ENCODE measurements around the gene CPHXL.

The CPHXL gene

DNA sequence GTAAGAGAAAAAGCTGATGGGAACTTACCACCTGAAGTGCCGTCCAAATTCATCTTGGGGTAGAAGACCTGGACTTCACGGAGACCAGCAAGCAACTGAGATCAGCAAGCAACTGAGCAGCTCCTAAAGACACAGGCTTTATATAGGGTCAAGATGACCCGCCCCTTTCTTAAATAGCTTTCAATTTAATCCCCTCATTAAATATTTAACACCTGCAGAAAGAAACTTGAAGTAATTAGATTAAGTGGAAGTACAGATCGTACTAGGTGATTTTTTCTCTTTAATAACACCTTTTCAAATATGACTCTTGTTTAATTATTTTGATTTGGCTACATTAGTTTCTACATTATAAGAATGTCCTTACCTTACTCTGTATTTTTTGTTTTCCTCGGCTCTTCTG is at the start of gene CPHXL:
TSS of gene CPHXL (minus strand) at position 101 of the 400 bp plus-strand sequence. CDS start at position 53, 48 bp downstream.
- no peak for DNase-seq

DNA sequence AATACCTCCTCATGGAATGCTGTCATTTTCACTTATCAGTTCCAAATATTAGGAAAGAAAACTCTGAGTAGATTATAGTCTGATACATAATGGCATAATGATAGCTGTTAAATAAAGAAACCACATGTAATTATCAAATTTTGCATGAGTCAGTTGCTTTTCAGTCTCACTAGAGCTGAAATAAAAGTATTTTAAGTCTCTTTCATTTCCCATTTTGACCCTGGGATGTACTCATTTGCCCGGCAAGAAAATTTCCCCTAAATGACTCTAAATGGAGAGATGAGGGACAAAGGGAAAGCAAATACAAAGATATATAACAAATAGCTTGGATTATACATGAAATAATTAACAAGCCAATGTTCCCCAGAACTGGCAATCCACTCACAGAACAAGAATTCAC is 47.9 kb upstream of the CPHXL start:
- DNase-seq = no peak

GRCh38 chr16:75770051-75770450 is 43.8 kb upstream of the CPHXL start:
- DNase-seq = no peak

DNA sequence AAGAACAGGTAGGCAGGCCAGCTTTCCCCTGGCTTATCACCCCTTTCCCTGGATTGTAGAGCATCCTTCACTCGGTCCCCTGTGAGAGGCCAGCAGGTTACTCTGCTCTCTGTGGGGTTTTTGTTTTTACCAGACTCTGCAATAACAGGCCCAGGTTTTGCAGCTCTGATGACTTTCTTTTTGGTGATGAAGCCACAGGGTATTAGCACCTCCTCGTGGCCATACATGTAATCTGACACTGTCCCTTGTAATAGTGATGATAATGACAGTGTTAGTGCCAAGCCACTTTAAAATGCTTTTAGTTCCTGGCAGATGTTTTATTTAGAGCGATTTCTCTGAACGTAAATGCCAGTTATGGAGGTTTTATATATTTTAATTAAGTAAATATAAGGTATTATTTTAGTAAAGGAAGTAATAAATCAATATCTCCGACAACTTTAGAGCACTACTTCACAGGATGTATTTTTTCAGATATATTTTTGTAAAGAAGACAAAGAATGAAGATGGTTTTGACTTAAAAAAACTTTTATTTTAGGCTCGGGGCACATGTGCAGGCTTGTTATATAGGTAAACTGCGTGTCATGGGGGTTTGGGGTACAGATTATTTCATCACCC is 38.0 kb upstream of the CPHXL start:
- DNase-seq = peak; percentile 49

DNA sequence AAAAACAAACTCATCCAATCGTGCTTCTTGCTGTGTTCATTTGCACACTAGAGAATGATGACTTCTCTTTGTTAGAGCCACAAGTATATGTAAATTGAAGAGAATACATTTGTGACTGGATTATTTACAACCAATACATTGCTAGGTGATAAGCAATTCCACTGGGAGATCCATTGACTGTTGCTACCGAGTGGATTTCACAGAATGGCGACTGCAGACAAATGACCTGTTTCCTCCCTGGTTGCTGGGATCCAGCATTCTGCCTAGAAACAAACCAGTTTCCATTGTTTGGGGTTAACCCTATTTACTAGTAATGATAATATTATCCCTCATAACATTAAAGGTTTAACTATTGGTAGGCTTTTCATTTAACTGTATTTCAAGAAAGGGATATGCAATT is 36.9 kb upstream of the CPHXL start:
- DNase-seq = no peak

DNA sequence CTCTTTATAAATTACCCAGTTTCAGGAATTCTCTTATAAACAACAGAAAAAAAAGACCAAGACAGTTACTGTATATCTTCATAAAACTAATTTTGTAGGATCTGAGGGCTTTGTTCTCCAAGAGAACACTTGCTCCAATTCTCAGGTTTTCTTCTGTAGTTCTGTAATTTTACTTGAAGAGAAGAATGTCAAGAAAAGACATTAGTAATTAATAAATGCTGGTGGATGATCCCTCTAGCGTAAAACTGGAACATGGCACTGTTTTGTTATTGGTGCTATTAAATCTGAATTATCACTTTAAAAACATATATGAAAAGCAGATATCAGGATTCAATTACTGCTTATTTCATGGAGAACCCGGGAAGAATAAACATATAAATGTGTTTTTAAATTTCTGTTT is 36.5 kb upstream of the CPHXL start:
- no peak for DNase-seq

GRCh38 chr16:75761108-75761507 is 34.8 kb upstream of the CPHXL start:
- no peak for DNase-seq

DNA sequence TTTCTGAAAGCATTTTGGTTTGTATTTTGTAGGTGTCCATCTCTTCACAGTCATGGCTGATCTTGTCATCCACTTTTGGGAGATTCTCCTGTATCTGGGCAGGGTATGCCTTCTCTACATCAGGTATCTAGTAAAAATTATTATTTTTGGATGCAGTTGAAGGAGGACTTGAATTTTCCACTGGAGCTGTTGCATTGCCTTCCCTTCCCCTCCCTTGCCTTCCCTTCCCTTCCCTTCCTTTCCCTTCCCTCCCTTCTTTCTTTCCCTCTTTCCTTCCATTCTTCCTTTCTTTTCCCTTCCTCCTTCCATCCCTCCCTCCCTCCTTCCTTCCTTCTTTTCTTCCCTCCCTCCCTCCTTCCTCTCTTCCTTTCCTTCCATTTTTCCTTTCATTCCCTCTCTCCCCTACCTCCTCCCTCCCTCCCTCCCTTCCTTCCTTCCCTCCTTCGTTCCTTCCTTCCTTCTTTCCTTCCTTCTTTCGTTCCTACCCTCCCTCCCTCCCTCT is 33.8 kb upstream of the CPHXL start:
- DNase-seq = no peak

GRCh38 chr16:75758215-75758614 is 31.9 kb upstream of the CPHXL start:
- no peak for DNase-seq

- no peak for DNase-seq
Observed at GRCh38 chr16:75754141-75754540, 27.9 kb upstream of the CPHXL start.

DNA sequence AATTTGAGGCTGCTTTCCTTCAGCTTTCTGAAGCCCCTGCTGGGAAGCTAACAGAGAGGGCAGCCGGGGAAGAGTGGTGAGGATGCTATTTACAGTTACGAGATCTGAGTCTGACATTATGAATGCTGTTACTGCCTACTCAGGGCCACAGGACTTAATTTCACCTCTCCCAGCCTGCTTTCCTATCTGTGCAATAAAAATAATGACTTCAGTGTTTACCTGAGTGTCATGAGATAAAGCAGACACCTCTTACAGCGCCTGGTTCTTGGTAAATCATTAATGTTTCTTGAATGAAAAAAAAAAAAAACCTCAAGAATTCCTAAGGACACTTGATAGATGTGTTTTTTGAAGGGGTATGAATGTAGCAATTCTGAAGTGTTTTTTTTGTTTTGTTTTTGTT is 24.2 kb upstream of the CPHXL start:
- DNase-seq = no peak

DNA sequence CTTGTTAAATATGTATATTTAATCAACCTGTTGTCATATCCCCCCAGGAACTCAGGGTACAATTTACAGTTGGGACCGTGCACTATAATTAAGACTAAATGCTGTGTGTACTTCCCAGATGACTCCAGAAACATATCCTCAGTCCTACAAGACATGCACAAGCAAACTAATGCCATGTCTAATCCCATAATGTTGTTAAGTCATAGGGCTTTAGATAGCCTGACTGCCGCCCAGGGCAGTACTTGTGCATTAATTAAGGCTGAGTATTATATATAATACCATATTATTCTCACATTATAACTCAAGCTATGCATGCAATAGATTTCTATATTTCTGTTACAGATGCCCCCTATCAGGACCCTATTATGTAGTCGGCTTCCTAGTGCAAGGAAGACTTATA is 20.1 kb upstream of the CPHXL start:
- no peak for DNase-seq

GRCh38 chr16:75745823-75746222 is 19.5 kb upstream of the CPHXL start:
- no peak for DNase-seq

GRCh38 chr16:75745242-75745641 is 19.0 kb upstream of the CPHXL start:
- DNase-seq = no peak

DNA sequence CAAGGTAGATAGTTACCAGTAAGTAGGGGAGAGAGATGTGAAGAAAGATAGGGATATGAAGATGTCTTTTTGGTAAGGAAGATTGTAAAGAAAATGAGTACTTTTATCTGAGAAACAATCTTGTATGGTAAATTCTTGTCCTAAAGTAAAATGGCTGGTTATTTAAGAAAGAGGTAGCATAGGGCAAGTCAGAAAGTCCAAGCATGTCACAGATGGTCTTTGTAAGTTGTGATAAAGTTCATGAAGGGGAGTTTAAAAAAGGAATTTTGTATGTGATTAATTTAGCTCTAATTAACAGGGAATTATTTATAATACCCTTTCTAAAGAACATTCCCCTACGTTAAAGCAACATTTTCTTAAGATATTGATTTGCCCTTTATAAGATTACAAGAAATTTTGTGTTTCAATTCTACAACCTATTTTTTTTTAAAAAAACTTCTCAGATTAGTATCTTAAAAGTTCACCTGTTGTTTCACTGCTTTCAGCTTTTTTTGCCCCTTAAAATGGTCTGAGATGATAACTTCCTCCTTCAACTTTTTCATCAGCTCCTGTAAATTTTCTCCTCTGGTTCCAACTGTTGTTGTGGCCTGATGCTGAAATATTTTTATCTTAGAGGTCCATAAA is 16.2 kb upstream of the CPHXL start:
- DNase-seq = no peak

GRCh38 chr16:75733305-75734211 is 7.3 kb upstream of the CPHXL start:
- DNase-seq = no peak

DNA sequence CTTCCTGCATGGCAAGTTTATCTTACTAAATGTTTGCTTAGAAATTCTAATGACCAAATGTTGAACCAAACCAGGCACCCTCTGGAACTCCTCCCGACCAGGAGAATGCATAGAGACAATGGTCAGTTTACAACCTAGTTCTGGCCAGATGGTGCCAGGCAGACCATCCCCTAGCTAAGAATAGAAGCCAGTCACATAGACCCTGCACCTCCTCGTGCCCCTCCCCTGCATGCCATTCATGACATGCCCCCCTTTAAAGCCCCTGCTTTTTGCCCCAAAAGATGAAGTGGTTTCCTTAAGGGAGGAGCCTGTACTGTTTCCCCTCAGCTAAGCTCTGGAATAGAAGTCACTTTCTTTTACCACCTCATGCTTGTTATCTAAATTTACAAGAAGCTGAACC is 6.6 kb upstream of the CPHXL start:
- no peak for DNase-seq

- DNase-seq = no peak
Observed at GRCh38 chr16:75727221-75727620, 931 bp upstream of the CPHXL start.

- DNase-seq = no peak
Observed at GRCh38 chr16:75718452-75718851, 7.8 kb downstream of the CPHXL start.

- DNase-seq = no peak
Observed at GRCh38 chr16:75714661-75715060, 11.6 kb downstream of the CPHXL start.

GRCh38 chr16:75710344-75710743 is 15.9 kb downstream of the CPHXL start:
- DNase-seq = no peak

DNA sequence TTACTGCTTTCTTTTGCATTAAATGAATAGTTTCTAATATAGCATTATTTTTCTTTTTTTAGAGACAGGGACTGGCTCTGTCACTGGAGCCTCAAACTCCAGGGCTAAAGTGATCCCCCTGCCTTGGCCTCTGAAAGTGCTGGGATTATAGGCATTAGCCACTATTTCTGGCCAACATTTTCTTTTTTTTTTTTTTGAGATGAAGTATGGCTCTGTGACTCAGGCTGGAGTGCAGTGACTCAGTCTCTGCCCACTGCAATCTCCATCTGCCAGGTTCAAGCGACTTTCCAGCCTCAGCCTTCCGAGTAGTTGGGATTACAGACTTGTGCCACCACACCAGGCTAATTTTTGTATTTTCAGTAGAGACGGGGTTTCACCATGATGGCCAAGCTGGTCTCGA is 23.0 kb downstream of the CPHXL start:
- DNase-seq = no peak

GRCh38 chr16:75702242-75702641 is 24.0 kb downstream of the CPHXL start:
- DNase-seq = no peak

- no peak for DNase-seq
Observed at GRCh38 chr16:75701361-75701760, 24.9 kb downstream of the CPHXL start, which contains the start of gene DUXB. Gene DUXB, minus strand, starts transcription at chr16:75701461. Its CDS starts 43 bp downstream, at chr16:75701418.

All from retina (tissue), 1 donor.